B cell (primary cell): ENCODE results near the gene PCIF1. TPM values are rescaled to one million over a fixed set of nuclear protein-coding genes. Genes with fewer than 3 reads are reported as not detected.

Source experiments
- ATAC-seq: fragments of 200-7000 bp; cut with Tn5 transposase; one replicate; pipeline ENCODE4 v1.10.0; 2021; ENCODE audit warnings: low read depth, mild to moderate bottlenecking, moderate number of reproducible peaks, moderate library complexity
- CTCF ChIA-PET: fragments of 350-600 bp; sonication (Branson Sonifier 250); formaldehyde crosslinking; loops from one replicate; lab custom pipeline; 2021; ENCODE audit warnings: antibody characterized with exemption, inconsistent platforms; lab: Charles Lee
- POLR2A ChIA-PET: fragments of 350-600 bp; sonication (Branson Sonifier 250); formaldehyde crosslinking; loops from one replicate; lab custom pipeline; 2021; ENCODE audit warnings: antibody characterized with exemption; lab: Charles Lee
- DNase-seq: peaks from one replicate; pipeline ENCODE4 v3.0.0; 2013
- H2AFZ ChIP-seq: 2 replicates; pipeline ENCODE4 v1.6.1; 2012; ENCODE audit warnings: mild to moderate bottlenecking, low read depth, low read length; ENCODE audit not compliant: insufficient read depth, poor library complexity, severe bottlenecking
- H3K27ac ChIP-seq, 2 donors: 1 replicate in 1 of 2; 2 replicates in 1 of 2; pipeline ENCODE4 v1.5.1; 2012 to 2013; ENCODE audit warnings: low read length in 2 of 2, mild to moderate bottlenecking in 2 of 2, moderate library complexity in 1 of 2
- H3K27me3 ChIP-seq, 4 experiments: fragments of 200-600 bp in 1 of 4; sonication (generic) in 1 of 4; replicated peaks in 1 of 4; 1 replicate in 2 of 4; 2 replicates in 2 of 4; pipeline versions ENCODE4 v1.6.1 to v1.7.0; 2013 to 2016; ENCODE audit warnings: low read length in 3 of 4, mild to moderate bottlenecking in 2 of 4, mixed read lengths in 1 of 4, moderate library complexity in 1 of 4; ENCODE audit not compliant: insufficient read depth in 4 of 4, control insufficient read depth in 3 of 4; ENCODE audit errors: control extremely low read depth in 1 of 4
- H3K36me3 ChIP-seq, 2 experiments: replicated peaks in 1 of 2; 1 replicate in 1 of 2; 2 replicates in 1 of 2; pipeline versions ENCODE4 v1.6.1 to v1.7.1; 2013; ENCODE audit warnings: low read length in 1 of 2; ENCODE audit not compliant: insufficient read depth in 2 of 2, control insufficient read depth in 1 of 2; ENCODE audit errors: control extremely low read depth in 1 of 2, extremely low read depth in 1 of 2
- H3K4me1 ChIP-seq, 2 donors: fragments of 200-600 bp in 1 of 2; sonication (generic) in 1 of 2; 1 replicate in 1 of 2; 2 replicates in 1 of 2; pipeline versions ENCODE4 v1.5.1 to v1.6.1; 2013 to 2017; ENCODE audit warnings: low read length in 2 of 2; ENCODE audit not compliant: control insufficient read depth in 2 of 2, insufficient read depth in 2 of 2
- H3K4me2 ChIP-seq: replicated peaks from 2 replicates; pipeline ENCODE3; 2012; ENCODE audit warnings: mild to moderate bottlenecking, low read depth, low read length; ENCODE audit not compliant: poor library complexity, severe bottlenecking
- H3K4me3 ChIP-seq, 5 experiments: fragments of 200-600 bp in 1 of 5; sonication (generic) in 1 of 5; 1 replicate in 3 of 5; 2 replicates in 2 of 5; pipeline versions ENCODE4 v1.5.1 to v1.7.0; 2011 to 2016; ENCODE audit warnings: low read length in 4 of 5, mild to moderate bottlenecking in 4 of 5, low read depth in 2 of 5, control low read depth in 1 of 5, moderate library complexity in 1 of 5; ENCODE audit not compliant: insufficient read depth in 1 of 5; ENCODE audit errors: control extremely low read depth in 1 of 5, extremely low read depth in 1 of 5
- H3K79me2 ChIP-seq: fragments of 200-600 bp; sonication (generic); one replicate; pipeline ENCODE4 v1.6.0; 2016; ENCODE audit warnings: low read length; ENCODE audit not compliant: control insufficient read depth, insufficient read depth
- H3K9ac ChIP-seq: fragments of 200-600 bp; sonication (generic); 2 replicates; pipeline ENCODE4 v1.6.1; 2017; ENCODE audit warnings: mild to moderate bottlenecking, low read length, moderate library complexity
- H3K9me3 ChIP-seq, 3 donors: one replicate each; pipeline versions ENCODE4 v1.6.1 to v1.7.1; 2013; ENCODE audit warnings: low read length in 2 of 3; ENCODE audit not compliant: control insufficient read depth in 2 of 3, insufficient read depth in 1 of 3; ENCODE audit errors: control extremely low read depth in 1 of 3
- H4K20me1 ChIP-seq: 2 replicates; pipeline ENCODE4 v1.6.0; 2012; ENCODE audit warnings: mild to moderate bottlenecking, low read length; ENCODE audit not compliant: insufficient read depth, control insufficient read depth, poor library complexity, severe bottlenecking
- H3K27ac Mint-ChIP-seq: one replicate; pipeline ENCODE4 v1.8.0; 2021; ENCODE audit warnings: mixed read lengths
- H3K27me3 Mint-ChIP-seq: one replicate; pipeline ENCODE4 v1.8.0; 2021; ENCODE audit warnings: mixed read lengths
- H3K4me1 Mint-ChIP-seq: one replicate; pipeline ENCODE4 v1.8.0; 2021; ENCODE audit warnings: mixed read lengths
- H3K4me3 Mint-ChIP-seq: one replicate; pipeline ENCODE4 v1.8.0; 2021; ENCODE audit warnings: mixed read lengths
- H3K9me3 Mint-ChIP-seq: one replicate; pipeline ENCODE4 v1.8.0; 2022; ENCODE audit warnings: mixed read lengths; ENCODE audit not compliant: insufficient read depth
- EZH2 ChIP-seq: IDR thresholded peaks from 2 replicates; pipeline ENCODE4 v1.6.1; 2012; ENCODE audit warnings: borderline replicate concordance, low read depth, mild to moderate bottlenecking, moderate library complexity, low read length; ENCODE audit not compliant: insufficient read depth, poor library complexity, severe bottlenecking
- WGBS: methylation state at CpG from one replicate; pipeline ENCODE4 v1.1.5; 2013; ENCODE audit warnings: missing lambda C conversion rate; ENCODE audit not compliant: insufficient coverage; 5-methylcytosine and 5-hydroxymethylcytosine counted together
- intact Hi-C: fragments of 100-400 bp; cut with micrococcal nuclease; formaldehyde crosslinking; loops from one replicate; pipeline ENCODE4 v1.10.0; 2022
- polyA plus RNA-seq: library from polyadenylated mRNA; depleted of rRNA; stranded (reverse); fragments of >200 nt; gene quantifications from 2 replicates; pipeline ENCODE4 v1.2.3, GENCODE V29; 2012
- total RNA-seq, 2 donors: library from RNA; stranded (reverse); fragments of 120-200 nt in 1 of 2; gene quantifications; 1 replicate in 1 of 2; 2 replicates in 1 of 2; pipeline versions ENCODE4 v1.2.3 to v1.2.4, GENCODE V29; 2013 to 2022
- TF ChIP-seq, protein P1 (sequence below): fragments of 200-600 bp; IDR thresholded peaks from one replicate; pipeline ENCODE4 v1.8.0; 2022; ENCODE audit warnings: antibody characterized with exemption, mild to moderate bottlenecking

PCIF1 gene
- total and polyA plus RNA-seq, 2 donors (not counting 1 experiment from before 2014, with no cell fraction given), result 74.2 to 79.2 TPM

DNA sequence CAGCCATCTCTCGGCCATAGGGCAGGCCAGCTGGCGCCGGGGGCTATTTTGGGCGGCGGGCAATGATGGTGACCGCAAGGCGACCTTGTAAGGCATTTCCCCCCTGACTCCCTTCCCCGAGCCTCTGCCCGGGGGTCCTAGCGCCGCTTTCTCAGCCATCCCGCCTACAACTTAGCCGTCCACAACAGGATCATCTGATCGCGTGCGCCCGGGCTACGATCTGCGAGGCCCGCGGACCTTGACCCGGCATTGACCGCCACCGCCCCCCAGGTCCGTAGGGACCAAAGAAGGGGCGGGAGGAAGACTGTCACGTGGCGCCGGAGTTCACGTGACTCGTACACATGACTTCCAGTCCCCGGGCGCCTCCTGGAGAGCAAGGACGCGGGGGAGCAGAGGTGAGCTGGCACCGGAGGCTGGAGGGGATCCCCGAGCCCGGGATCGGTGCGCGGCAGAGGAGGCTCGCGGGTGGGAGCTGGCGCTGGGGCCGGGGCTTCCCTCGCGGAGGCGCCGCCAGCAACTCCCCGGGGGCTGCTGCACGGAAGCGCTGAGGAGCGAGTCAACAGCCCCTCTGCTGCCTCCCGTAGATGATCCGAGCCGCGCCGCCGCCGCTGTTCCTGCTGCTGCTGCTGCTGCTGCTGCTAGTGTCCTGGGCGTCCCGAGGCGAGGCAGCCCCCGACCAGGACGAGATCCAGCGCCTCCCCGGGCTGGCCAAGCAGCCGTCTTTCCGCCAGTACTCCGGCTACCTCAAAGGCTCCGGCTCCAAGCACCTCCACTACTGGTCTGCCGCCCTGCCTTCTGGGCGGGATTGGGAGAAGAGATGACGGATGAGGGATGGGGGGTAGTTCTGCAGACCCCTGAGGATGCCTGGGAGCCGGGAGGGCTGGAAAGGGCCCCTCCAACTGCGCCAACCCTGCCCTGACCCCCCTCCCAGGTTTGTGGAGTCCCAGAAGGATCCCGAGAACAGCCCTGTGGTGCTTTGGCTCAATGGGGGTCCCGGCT, 43.2 kb upstream of the PCIF1 start, which contains the start of the genes CTSA and NEURL2:
CTSA (plus strand) TSS at position 351 of the 999 bp plus-strand sequence; CDS start at position 585, 234 bp downstream.
NEURL2 (minus strand) TSS at position 224 of the 999 bp plus-strand sequence; CDS start at position 7, 217 bp downstream.
- Histone ChIP-seq H2AFZ (peak within 1 kb of the TSS; percentile 93), H3K9ac (peak within 1 kb of the TSS; percentile 85), H3K4me3 (peak within 1 kb of the TSS; percentile 22 to 95 (median 78)), H4K20me1 (no peaks in the 10 kb centered on the region), H3K79me2 (peaks cover 7% of the 10 kb centered on the region), H3K36me3 (peaks cover 0 to 19% of the 10 kb centered on the region in 2 experiments), H3K4me2 (peak within 1 kb of the TSS; percentile 99), H3K27me3 (no peaks in the 10 kb centered on the region), H3K27ac (peak within 1 kb of the TSS; percentile 51 to 80), H3K9me3 (no peaks in the 10 kb centered on the region), H3K4me1 (peaks cover 24 to 29% of the 10 kb centered on the region in 2 donors)
- DNase-seq (peak; percentile 91), ATAC-seq (peak; percentile 83)
- H3K4me1 Mint-ChIP-seq, result peaks cover 31% of the 10 kb centered on the region
- WGBS, result under 1% methylated on average over 74 of the region's 78 CpGs
- CTCF ChIA-PET, result interaction anchor here (1.8 to 3.2 kb wide), 4 partner anchors 10 to 92 kb away, joined by 9 to 24 read pairs (median 11); partner anchors contain the start of gene ZSWIM1
- TF ChIP-seq, protein P1, sequence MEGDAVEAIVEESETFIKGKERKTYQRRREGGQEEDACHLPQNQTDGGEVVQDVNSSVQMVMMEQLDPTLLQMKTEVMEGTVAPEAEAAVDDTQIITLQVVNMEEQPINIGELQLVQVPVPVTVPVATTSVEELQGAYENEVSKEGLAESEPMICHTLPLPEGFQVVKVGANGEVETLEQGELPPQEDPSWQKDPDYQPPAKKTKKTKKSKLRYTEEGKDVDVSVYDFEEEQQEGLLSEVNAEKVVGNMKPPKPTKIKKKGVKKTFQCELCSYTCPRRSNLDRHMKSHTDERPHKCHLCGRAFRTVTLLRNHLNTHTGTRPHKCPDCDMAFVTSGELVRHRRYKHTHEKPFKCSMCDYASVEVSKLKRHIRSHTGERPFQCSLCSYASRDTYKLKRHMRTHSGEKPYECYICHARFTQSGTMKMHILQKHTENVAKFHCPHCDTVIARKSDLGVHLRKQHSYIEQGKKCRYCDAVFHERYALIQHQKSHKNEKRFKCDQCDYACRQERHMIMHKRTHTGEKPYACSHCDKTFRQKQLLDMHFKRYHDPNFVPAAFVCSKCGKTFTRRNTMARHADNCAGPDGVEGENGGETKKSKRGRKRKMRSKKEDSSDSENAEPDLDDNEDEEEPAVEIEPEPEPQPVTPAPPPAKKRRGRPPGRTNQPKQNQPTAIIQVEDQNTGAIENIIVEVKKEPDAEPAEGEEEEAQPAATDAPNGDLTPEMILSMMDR, result no peak
- no peak for TF ChIP-seq EZH2
- POLR2A ChIA-PET, result interaction anchor here (0.5 to 5.3 kb wide), 8 partner anchors 10 to 92 kb away, joined by 4 to 41 read pairs (median 6); partner anchors contain the start of genes ACOT8, PCIF1, ZNF335 and ZSWIM1
- H3K27me3 Mint-ChIP-seq, result no peaks in the 10 kb centered on the region
- no peaks in the 10 kb centered on the region for H3K9me3 Mint-ChIP-seq
- H3K27ac Mint-ChIP-seq, result peak within 1 kb of the TSS; percentile 96
- H3K4me3 Mint-ChIP-seq, result peak within 1 kb of the TSS; percentile 97
- intact Hi-C loops, result loop anchor here (1.0 to 2.0 kb wide), 9 partner anchors 10 to 100 kb away; partner anchors contain the start of genes ACOT8, DNTTIP1, UBE2C and WFDC3
